Stomach smooth muscle (tissue), 2 donors: ENCODE results near the gene TCF7.

Experiments used
- H3K27ac ChIP-seq: one replicate; pipeline ENCODE4 v1.7.0; 2013; ENCODE audit warnings: mild to moderate bottlenecking, low read length, inconsistent platforms
- H3K27me3 ChIP-seq, 2 donors: one replicate each; pipeline ENCODE4 v1.7.0; 2013; ENCODE audit warnings: low read length in 2 of 2; ENCODE audit not compliant: insufficient read depth in 2 of 2, control insufficient read depth in 1 of 2
- H3K36me3 ChIP-seq, 2 donors: one replicate each; pipeline ENCODE4 v1.7.0; 2013; ENCODE audit warnings: low read length in 2 of 2; ENCODE audit not compliant: control insufficient read depth in 2 of 2, insufficient read depth in 2 of 2
- H3K4me1 ChIP-seq: one replicate; pipeline ENCODE4 v1.7.0; 2013; ENCODE audit warnings: low read length; ENCODE audit not compliant: control insufficient read depth, insufficient read depth
- H3K4me3 ChIP-seq, 2 donors: one replicate each; pipeline ENCODE4 v1.7.0; 2013; ENCODE audit warnings: low read length in 2 of 2
- H3K9ac ChIP-seq, 2 donors: one replicate each; pipeline ENCODE4 v1.7.0; 2013; ENCODE audit warnings: low read length in 2 of 2, mild to moderate bottlenecking in 1 of 2
- H3K9me3 ChIP-seq, 2 donors: one replicate each; pipeline ENCODE4 v1.7.0; 2013; ENCODE audit warnings: low read length in 2 of 2; ENCODE audit not compliant: control insufficient read depth in 2 of 2
- donor health status: healthy.
- donor health status: Pancreatic carcinoma.

Gene TCF7

DNA sequence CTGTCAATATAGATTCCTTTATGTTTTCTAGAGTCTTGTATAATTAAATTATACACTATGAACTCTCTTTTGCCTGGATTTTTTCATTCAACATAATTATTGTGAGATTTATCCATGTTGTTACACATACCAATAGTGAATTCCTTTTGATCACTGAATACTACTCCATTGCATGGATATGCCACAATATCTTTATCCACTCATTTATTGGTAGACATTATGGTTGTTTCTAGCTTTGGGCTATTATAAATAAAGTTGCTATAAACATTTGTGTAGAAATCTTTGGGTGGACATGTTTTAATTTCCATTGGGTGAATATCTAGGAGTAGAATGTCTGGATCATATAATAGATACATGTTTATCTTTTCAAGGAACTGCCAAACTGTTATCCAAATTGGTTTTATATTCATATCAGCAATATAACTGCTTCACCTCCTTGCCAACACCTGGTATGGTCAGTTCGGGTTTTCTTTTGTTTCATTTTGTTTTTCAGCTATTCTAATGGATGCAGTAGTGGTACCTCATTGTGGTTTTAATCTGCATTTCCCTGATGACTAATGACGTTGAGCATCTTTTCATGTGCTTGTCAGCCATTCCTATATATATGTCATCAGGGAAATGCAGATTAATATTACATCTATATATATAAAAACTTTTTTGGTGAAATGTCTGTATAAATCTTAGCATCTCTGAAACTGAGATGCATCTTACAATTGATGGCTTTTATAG is 32.1 kb upstream of the TCF7 start:
- no peak overlapping the region for H3K9ac ChIP-seq

DNA sequence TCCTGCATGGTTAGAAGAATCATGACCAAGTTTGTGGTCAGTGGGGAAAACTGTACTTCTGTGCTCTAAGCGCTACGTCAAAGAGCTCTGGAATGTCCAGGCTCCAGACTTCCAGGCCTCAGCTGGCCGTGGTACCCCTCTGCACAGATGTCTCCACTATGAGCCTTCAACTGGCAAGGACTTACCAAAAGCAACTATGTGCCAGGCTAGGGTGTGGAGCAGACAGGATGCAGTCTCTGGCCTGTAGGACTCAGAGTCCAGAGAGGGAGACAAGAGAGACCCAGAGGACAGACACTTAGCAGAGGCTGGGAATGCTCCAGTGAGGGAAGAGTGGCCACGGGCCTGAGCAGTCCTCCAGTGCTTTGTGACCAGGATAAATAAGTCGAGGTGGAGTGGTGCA is 31.0 kb upstream of the TCF7 start:
- Histone ChIP-seq H3K4me3 (no peak overlapping the region), H3K27ac (no peak overlapping the region), H3K9me3 (no peaks in the 10 kb centered on the region), H3K4me1 (no peaks in the 10 kb centered on the region), H3K36me3 (no peaks in the 10 kb centered on the region), H3K27me3 (no peaks in the 10 kb centered on the region), H3K9ac (no peak overlapping the region)

More for the DNA sequence above, 32.1 kb upstream of the TCF7 start:
- H3K4me3 ChIP-seq, result no peak overlapping the region
- no peaks in the 10 kb centered on the region for H3K4me1 ChIP-seq
- H3K9me3 ChIP-seq, result no peaks in the 10 kb centered on the region
- H3K27ac ChIP-seq, result no peak overlapping the region
- H3K27me3 ChIP-seq, result no peaks in the 10 kb centered on the region
- H3K36me3 ChIP-seq, result no peaks in the 10 kb centered on the region

DNA sequence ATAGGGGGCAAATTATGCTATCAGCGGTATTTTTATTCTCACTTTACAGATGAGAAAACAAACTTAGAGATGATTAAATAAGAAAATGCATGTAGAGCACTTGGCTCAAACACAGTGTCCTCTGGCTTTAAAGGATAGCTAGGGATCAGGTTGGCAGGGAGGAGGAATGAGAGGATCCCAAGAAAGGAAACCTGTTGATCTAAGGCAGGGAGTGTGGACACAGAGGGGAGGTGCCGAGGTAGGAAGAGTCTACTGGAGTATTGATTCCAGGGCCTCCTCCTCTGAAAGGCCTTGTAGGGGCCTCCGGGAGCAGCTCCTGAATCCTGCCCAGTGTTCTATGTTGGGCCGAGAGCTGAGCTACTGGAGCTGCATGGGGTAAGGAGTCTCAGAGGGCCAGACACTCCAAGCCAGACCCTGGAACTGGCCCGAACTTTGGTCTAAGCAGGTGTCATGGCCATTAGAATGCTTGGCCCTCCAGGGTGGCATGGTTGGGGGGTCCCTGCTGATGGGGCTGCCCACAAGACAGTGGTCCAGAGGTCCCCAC is 30.4 kb upstream of the TCF7 start:
- Histone ChIP-seq H3K27me3 (no peaks in the 10 kb centered on the region), H3K27ac (no peak overlapping the region), H3K4me3 (no peak overlapping the region), H3K9me3 (no peaks in the 10 kb centered on the region), H3K36me3 (no peaks in the 10 kb centered on the region), H3K9ac (no peak overlapping the region), H3K4me1 (no peaks in the 10 kb centered on the region)

DNA sequence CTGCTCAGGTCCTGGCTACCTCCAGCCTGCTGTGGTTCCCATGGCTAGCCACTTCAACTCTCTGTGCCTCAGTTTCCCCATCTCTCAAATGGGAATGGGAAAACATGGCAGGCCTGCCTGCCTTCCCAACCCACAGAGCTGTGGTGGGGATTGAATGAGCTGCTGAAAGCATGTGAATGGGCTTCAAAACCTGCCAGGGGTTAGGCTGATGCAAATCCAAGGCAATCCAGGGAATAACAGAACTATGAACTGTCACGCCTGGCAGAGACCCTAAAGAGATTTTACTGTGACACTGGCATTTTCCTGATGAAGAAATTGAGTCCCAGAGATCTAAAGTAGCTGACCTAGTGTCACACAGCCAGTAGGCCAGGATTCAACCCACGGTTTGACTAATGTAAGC is 29.9 kb upstream of the TCF7 start:
- no peak overlapping the region for H3K27ac ChIP-seq
- H3K9ac ChIP-seq, result no peak overlapping the region
- no peaks in the 10 kb centered on the region for H3K36me3 ChIP-seq

DNA sequence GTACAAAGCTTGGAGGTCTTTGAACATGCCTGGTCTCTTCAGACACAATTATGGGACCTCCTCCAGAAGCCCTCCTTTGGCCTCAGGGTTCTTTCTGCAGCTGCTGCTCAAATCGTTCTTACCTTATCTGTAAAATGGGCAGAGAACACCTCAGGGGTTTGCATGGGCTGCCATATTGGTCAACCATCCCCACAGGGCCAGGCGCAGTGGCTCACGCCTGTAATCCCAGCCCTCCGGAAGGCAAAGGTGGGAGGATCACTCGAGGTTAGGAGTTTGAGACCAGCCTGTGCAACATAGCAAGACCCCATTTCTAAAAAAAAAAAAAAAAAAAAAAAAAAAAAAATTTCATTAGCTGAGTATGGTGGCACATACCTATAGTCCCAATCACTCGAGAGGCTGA is 29.1 kb upstream of the TCF7 start:
- Histone ChIP-seq H3K4me1 (no peaks in the 10 kb centered on the region), H3K36me3 (no peaks in the 10 kb centered on the region)

More for the DNA sequence above, 29.9 kb upstream of the TCF7 start:
- H3K4me1 ChIP-seq, result no peaks in the 10 kb centered on the region
- H3K27me3 ChIP-seq, result no peaks in the 10 kb centered on the region
- no peaks in the 10 kb centered on the region for H3K9me3 ChIP-seq
- no peak overlapping the region for H3K4me3 ChIP-seq

DNA sequence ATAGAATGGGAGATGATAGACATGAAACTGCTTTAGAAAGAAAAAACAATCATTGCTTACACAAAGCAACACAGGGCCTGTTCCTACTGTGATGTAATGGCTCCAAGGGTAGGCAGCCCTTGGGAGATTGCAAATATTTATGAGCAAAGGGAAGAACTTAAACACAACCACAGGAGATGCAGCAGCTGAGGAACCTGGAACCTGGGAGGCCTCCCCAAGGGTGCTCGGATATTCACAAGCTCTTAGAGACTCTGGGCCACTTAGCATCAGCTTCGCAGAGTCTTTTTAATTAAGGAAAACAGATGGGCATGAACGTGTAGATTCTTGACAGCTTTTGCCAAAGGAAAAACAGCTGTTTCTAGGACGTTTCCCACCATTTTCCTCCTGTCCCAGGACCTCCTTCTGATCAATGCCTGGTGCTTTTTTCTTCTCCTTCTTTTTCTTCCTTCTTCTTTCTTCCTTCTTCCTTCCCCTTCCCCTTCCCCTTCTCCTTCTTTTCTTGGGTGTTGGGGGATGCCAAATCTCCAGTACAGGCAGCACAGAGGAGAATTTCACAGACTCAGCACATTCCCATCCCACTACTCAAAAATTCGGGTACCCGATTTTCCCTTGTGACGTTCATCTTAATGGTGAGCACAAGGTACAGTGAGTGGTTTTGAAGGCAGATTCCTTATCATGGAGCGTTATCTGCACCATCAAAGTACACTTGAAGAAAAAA is 28.1 kb upstream of the TCF7 start:
- Histone ChIP-seq H3K27me3 (no peaks in the 10 kb centered on the region), H3K36me3 (no peaks in the 10 kb centered on the region), H3K9me3 (no peaks in the 10 kb centered on the region), H3K4me1 (no peaks in the 10 kb centered on the region), H3K4me3 (no peak overlapping the region), H3K9ac (no peak overlapping the region), H3K27ac (no peak overlapping the region)

More for the DNA sequence above, 29.1 kb upstream of the TCF7 start:
- H3K27ac ChIP-seq, result no peak overlapping the region
- H3K9me3 ChIP-seq, result no peaks in the 10 kb centered on the region
- no peaks in the 10 kb centered on the region for H3K27me3 ChIP-seq
- H3K9ac ChIP-seq, result no peak overlapping the region
- H3K4me3 ChIP-seq, result no peak overlapping the region

DNA sequence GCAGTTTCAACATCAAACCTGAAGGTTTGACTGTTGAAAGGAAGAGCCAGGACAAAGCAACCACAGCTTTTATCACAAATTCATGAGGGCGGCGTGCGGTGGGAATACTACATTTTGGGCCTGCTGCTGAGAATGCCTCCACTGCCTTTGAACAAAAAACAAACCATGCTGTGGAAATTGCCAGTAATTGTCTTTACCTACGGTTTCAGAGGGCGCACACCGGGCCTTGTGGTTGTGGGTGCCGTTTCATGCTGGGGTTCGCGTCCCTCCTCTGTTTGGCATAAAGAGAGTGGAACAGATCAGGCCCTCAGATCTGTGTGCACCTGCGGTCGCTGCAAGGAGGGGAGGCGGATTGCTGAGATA is 27.6 kb upstream of the TCF7 start:
- Histone ChIP-seq H3K27ac (no peak overlapping the region), H3K9ac (no peak overlapping the region), H3K9me3 (no peaks in the 10 kb centered on the region), H3K4me1 (no peaks in the 10 kb centered on the region), H3K27me3 (no peaks in the 10 kb centered on the region), H3K4me3 (no peak overlapping the region), H3K36me3 (no peaks in the 10 kb centered on the region)

DNA sequence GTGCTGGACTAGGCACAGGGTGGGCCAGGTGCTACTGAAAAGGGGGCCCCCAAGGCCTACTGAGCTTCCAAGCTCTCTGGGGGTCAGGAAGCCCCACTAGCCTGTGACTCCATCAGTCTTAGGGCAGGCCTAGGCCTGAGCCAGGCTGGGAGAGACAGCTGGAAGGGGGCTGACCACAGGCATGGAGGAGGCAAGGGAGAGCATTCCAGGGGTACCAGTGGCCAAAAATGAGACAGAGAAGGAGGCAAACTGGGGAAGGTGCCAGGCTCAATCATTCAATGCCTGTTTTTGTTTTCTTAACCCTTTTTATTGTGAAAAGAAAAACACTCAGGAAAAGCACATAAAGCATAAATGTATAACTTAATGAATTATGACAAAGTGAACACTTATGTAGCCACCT is 26.2 kb upstream of the TCF7 start:
- H3K9ac ChIP-seq, result no peak overlapping the region
- no peaks in the 10 kb centered on the region for H3K27me3 ChIP-seq
- H3K9me3 ChIP-seq, result no peaks in the 10 kb centered on the region
- H3K36me3 ChIP-seq, result no peaks in the 10 kb centered on the region
- H3K4me3 ChIP-seq, result no peak overlapping the region
- H3K27ac ChIP-seq, result no peak overlapping the region
- H3K4me1 ChIP-seq, result no peaks in the 10 kb centered on the region

DNA sequence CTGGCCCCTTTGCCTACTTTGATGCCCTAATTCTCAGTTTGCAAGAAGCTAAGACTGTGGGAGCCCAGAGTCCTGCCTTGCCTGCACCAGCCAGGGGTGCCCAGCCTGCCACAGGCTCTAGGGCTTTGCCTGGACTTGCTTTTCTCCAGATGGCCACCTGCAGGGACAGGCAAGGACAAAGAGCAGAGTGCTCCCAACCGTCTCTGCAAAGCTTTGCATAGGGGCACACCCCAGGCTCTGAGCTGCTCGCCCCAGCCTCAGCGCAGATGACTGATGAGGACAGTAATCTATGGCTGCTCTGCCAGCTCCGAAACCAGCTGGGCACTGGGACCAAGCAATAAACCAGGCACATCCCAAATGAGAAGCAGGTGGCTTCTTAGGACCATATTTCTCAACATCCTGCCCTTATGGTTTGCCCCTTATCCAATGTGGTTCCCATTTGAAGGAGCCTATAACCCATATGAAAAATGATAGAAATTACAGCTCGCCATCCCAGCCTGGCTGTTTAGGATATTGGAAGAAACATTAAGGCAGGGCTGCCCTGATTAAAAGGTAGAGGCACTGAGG is 25.4 kb upstream of the TCF7 start:
- Histone ChIP-seq H3K36me3 (no peaks in the 10 kb centered on the region), H3K27me3 (no peaks in the 10 kb centered on the region), H3K27ac (no peak overlapping the region), H3K4me3 (no peak overlapping the region), H3K9me3 (no peaks in the 10 kb centered on the region), H3K4me1 (no peaks in the 10 kb centered on the region), H3K9ac (no peak overlapping the region)

DNA sequence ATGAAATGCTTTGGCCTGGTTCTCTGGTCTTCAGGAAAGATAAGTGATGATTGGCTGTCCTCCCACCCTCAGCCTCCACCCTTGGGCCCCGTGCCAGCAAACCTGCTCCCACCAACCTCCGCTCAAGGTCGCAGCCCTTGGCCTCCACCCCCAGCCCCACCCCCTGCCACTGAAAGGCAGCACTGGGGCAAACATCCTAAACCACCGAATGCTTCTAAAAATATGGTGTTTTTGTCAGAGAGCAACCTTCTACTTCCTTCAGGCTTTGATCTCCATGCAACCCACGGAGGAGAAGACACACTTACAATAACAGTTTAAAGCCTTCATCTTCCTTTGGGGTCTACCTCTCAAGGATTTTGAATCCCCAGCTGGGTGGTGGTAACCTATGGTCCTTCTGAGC is 24.0 kb upstream of the TCF7 start:
- no peaks in the 10 kb centered on the region for H3K27me3 ChIP-seq
- H3K36me3 ChIP-seq, result no peaks in the 10 kb centered on the region
- H3K4me3 ChIP-seq, result no peak overlapping the region
- H3K27ac ChIP-seq, result no peak overlapping the region
- H3K9me3 ChIP-seq, result no peaks in the 10 kb centered on the region
- no peaks in the 10 kb centered on the region for H3K4me1 ChIP-seq
- H3K9ac ChIP-seq, result no peak overlapping the region
